ENCODE data around the gene KIF6. TPM values are rescaled to one million over a fixed set of nuclear protein-coding genes. Genes with fewer than 3 reads are reported as not detected.
"Not testable (repeated sequence)": the region's sequence is repeated elsewhere in the genome, so short reads cannot be mapped to it uniquely, and the experiment has no call there.

KIF6 gene
- polyA plus RNA-seq, 10 donors: 0.92 to 1.6 (median 1.4) TPM

GRCh38 chr6:39553860-39554802 lies 171.1 kb downstream of the KIF6 start:
- peak in 2 of 3 donors; percentile 24 to 30 for DNase-seq

GRCh38 chr6:39553029-39553428 lies 172.2 kb downstream of the KIF6 start:
- peak in 1 of 3 donors; percentile 11 for DNase-seq

GRCh38 chr6:39550191-39550590 lies 175.0 kb downstream of the KIF6 start:
- no peak for DNase-seq

- DNase-seq: no peak
Measured at GRCh38 chr6:39546731-39547130, 178.5 kb downstream of the KIF6 start.

- no peak for DNase-seq
Measured at GRCh38 chr6:39543950-39544349, 181.3 kb downstream of the KIF6 start.

- DNase-seq: peak in 1 of 3 donors; percentile 61
Measured at GRCh38 chr6:39543095-39543494, 182.1 kb downstream of the KIF6 start.

- no peak for DNase-seq
Measured at GRCh38 chr6:39540454-39540853, 184.8 kb downstream of the KIF6 start.

- DNase-seq: no peak
Measured at GRCh38 chr6:39530201-39530759, 194.9 kb downstream of the KIF6 start.

GRCh38 chr6:39527792-39528564 lies 197.2 kb downstream of the KIF6 start:
- no peak for DNase-seq

GRCh38 chr6:39524007-39524406 lies 201.2 kb downstream of the KIF6 start:
- DNase-seq: peak in 1 of 3 donors; percentile 43

- no peak for DNase-seq
Measured at GRCh38 chr6:39521958-39522357, 203.2 kb downstream of the KIF6 start.

- peak in 1 of 3 donors; percentile 59 for DNase-seq
Measured at GRCh38 chr6:39520916-39521315, 204.3 kb downstream of the KIF6 start.

- peak in 1 of 3 donors; percentile 23 for DNase-seq
Measured at GRCh38 chr6:39520411-39520810, 204.8 kb downstream of the KIF6 start.

- DNase-seq: no peak
Measured at GRCh38 chr6:39518221-39518620, 207.0 kb downstream of the KIF6 start.

- DNase-seq: peak in 1 of 3 donors; percentile 5
Measured at GRCh38 chr6:39517756-39518155, 207.5 kb downstream of the KIF6 start.

- DNase-seq: no peak
Measured at GRCh38 chr6:39516471-39516870, 208.7 kb downstream of the KIF6 start.

- DNase-seq: no peak
Measured at GRCh38 chr6:39515471-39515870, 209.7 kb downstream of the KIF6 start.

- no peak for DNase-seq
Measured at GRCh38 chr6:39515006-39515405, 210.2 kb downstream of the KIF6 start.

- DNase-seq: not testable (repeated sequence)
Measured at GRCh38 chr6:39509831-39510230, 215.4 kb downstream of the KIF6 start.

GRCh38 chr6:39508515-39508914 lies 216.7 kb downstream of the KIF6 start:
- no peak for DNase-seq

GRCh38 chr6:39507331-39507998 lies 217.7 kb downstream of the KIF6 start:
- no peak for DNase-seq
